ENCODE data around the gene EFNA3.

- TF ChIP-seq CTCF (optimal IDR thresholded peaks at IDR 0.05 in 1 of 3, IDR thresholded peaks at IDR 0.05 in 1 of 3, conservative IDR thresholded peaks at IDR 0.05 in 1 of 3; ENCODE audit: extremely low read depth in 1 of 3, insufficient read depth in 2 of 3, low read length in 3 of 3) (no peak), EZH2 (IDR thresholded peaks at IDR 0.05; ENCODE audit: low read length) (no peak)
These were observed 40.7 kb upstream of the EFNA3 start for GRCh38 chr1:155037851-155038441.

All from keratinocyte (primary cell).